HEK293 (cell line): Measurements from ENCODE around the gene GUCY1A2.

Source experiments
- CTCF ChIA-PET: fragments of 350-600 bp; formaldehyde crosslinking; extraction: SDS; loops from one replicate; lab custom pipeline; 2021; ENCODE audit warnings: antibody characterized with exemption; lab: Yijun Ruan, JAX
- POLR2A ChIA-PET: fragments of 300-600 bp; formaldehyde crosslinking; extraction: SDS; loops from one replicate; lab custom pipeline; 2020; ENCODE audit warnings: antibody characterized with exemption, inconsistent platforms; lab: Yijun Ruan, JAX
- H3K27ac ChIP-seq: fragments of 200-500 bp; sonication (Bioruptor generic); 2 replicates; pipeline ENCODE4 v1.5.1; 2014; ENCODE audit warnings: low read depth, low read length, control low read depth, inconsistent platforms; ENCODE audit errors: extremely low read depth
- H3K36me3 ChIP-seq, 2 experiments: fragments of 200-500 bp in 1 of 2; sonication (Bioruptor generic) in 1 of 2; 1 replicate in 1 of 2; 2 replicates in 1 of 2; pipeline ENCODE4 v1.5.1; 2014 to 2017; ENCODE audit warnings: inconsistent platforms in 2 of 2, low read length in 2 of 2; ENCODE audit not compliant: control insufficient read depth in 2 of 2, insufficient read depth in 1 of 2
- H3K4me1 ChIP-seq: fragments of 200-500 bp; sonication (Bioruptor generic); 2 replicates; pipeline ENCODE4 v1.5.1; 2014; ENCODE audit warnings: mild to moderate bottlenecking, low read length, inconsistent platforms; ENCODE audit not compliant: control insufficient read depth, insufficient read depth
- H3K4me3 ChIP-seq: 2 replicates; pipeline ENCODE4 v1.5.1; 2011; ENCODE audit warnings: low read depth, mild to moderate bottlenecking, control low read depth, low read length, moderate library complexity
- H3K9me3 ChIP-seq: fragments of 200-500 bp; sonication (Bioruptor generic); 2 replicates; pipeline ENCODE4 v1.5.1; 2014; ENCODE audit warnings: low read depth, low read length, inconsistent platforms; ENCODE audit not compliant: control insufficient read depth, insufficient read depth
- EGR2 ChIP-seq: fragments of 450-650 bp; formaldehyde crosslinking; IDR thresholded peaks from 2 replicates; pipeline ENCODE4 v1.5.1; 2016; ENCODE audit warnings: low read depth, missing biosample characterization, missing genetic modification characterization
- MEIS1 ChIP-seq: sonication (generic); formaldehyde crosslinking; IDR thresholded peaks from 2 replicates; pipeline ENCODE4 v1.8.1; 2022; ENCODE audit warnings: missing genetic modification reagents, mild to moderate bottlenecking, borderline replicate concordance
- MZF1 ChIP-seq: fragments of 450-650 bp; formaldehyde crosslinking; IDR thresholded peaks from 2 replicates; pipeline ENCODE4 v1.5.1; 2017; ENCODE audit warnings: missing biosample characterization, missing genetic modification characterization, borderline replicate concordance
- PRDM6 ChIP-seq: fragments of 450-650 bp; formaldehyde crosslinking; IDR thresholded peaks from 2 replicates; pipeline ENCODE4 v1.5.1; 2017; ENCODE audit warnings: missing biosample characterization, missing genetic modification characterization
- REPIN1 ChIP-seq: fragments of 450-650 bp; formaldehyde crosslinking; IDR thresholded peaks from 2 replicates; pipeline ENCODE4 v1.5.1; 2017; ENCODE audit warnings: missing biosample characterization, missing genetic modification characterization, low read depth
- ZNF214 ChIP-seq: fragments of 450-650 bp; formaldehyde crosslinking; IDR thresholded peaks from 2 replicates; pipeline ENCODE4 v1.5.1; 2017; ENCODE audit warnings: missing biosample characterization, mild to moderate bottlenecking, missing genetic modification characterization, borderline replicate concordance
- ZNF324 ChIP-seq: fragments of 450-650 bp; formaldehyde crosslinking; IDR thresholded peaks from 2 replicates; pipeline ENCODE4 v1.5.1; 2016; ENCODE audit warnings: missing biosample characterization, missing genetic modification characterization
- ZSCAN16 ChIP-seq: fragments of 450-650 bp; formaldehyde crosslinking; IDR thresholded peaks from 2 replicates; pipeline ENCODE4 v1.5.1; 2016; ENCODE audit warnings: missing biosample characterization, missing genetic modification characterization
- TF ChIP-seq, protein P1 (sequence below): fragments of 450-650 bp; formaldehyde crosslinking; IDR thresholded peaks from 2 replicates; pipeline ENCODE4 v1.5.1; 2016; ENCODE audit warnings: missing biosample characterization, missing genetic modification characterization

Gene GUCY1A2

GRCh38 chr11:106624377-106624776 lies 393.9 kb downstream of the GUCY1A2 start:
- CTCF ChIA-PET, result no interaction called here
- H3K36me3 ChIP-seq, result no peaks in the 10 kb centered on the region
- TF ChIP-seq PRDM6, result 0 out of 2 replicates have a peak, but pooled peaks have one; percentile 27
- no peak for TF ChIP-seq ZNF324 (tag by site-specific recombination)
- TF ChIP-seq MEIS1 (CRISPR knock-in tag), result no peak
- TF ChIP-seq EGR2 (tag by site-specific recombination), result no peak
- TF ChIP-seq ZSCAN16 (tag by site-specific recombination), result no peak
- TF ChIP-seq REPIN1 (tag by site-specific recombination), result no peak
- TF ChIP-seq, protein P1, sequence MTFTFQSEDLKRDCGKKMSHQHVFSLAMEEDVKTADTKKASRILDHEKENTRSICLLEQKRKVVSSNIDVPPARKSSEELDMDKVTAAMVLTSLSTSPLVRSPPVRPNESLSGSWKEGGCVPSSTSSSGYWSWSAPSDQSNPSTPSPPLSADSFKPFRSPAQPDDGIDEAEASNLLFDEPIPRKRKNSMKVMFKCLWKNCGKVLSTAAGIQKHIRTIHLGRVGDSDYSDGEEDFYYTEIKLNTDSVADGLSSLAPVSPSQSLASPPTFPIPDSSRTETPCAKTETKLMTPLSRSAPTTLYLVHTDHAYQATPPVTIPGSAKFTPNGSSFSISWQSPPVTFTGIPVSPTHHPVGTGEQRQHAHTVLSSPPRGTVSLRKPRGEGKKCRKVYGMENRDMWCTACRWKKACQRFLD (tag by site-specific recombination), result no peak
- TF ChIP-seq ZNF214 (tag by site-specific recombination), result no peak
- no peak for TF ChIP-seq MZF1 (tag by site-specific recombination)
- TF ChIP-seq, all 188 proteins: peak for 1
- no peaks in the 10 kb centered on the region for H3K4me1 ChIP-seq
- H3K9me3 ChIP-seq, result no peaks in the 10 kb centered on the region
- no peak overlapping the region for H3K27ac ChIP-seq
- POLR2A ChIA-PET, result no interaction called here
- H3K4me3 ChIP-seq, result no peak overlapping the region
